Astrocyte (in vitro differentiated cells and primary cell): ENCODE measurements around the gene OSGEP.

Experiments used
- EZH2 ChIP-seq: IDR thresholded peaks from 2 replicates; pipeline ENCODE4 v1.6.1; 2012; ENCODE audit warnings: mild to moderate bottlenecking, low read length, inconsistent platforms; ENCODE audit not compliant: insufficient read depth
- TF ChIP-seq, protein P1 (sequence below): IDR thresholded peaks from 2 replicates; pipeline ENCODE4 v1.5.1; 2011; ENCODE audit warnings: low read depth, mild to moderate bottlenecking, inconsistent platforms, low read length, moderate library complexity; ENCODE audit not compliant: insufficient read depth

DNA sequence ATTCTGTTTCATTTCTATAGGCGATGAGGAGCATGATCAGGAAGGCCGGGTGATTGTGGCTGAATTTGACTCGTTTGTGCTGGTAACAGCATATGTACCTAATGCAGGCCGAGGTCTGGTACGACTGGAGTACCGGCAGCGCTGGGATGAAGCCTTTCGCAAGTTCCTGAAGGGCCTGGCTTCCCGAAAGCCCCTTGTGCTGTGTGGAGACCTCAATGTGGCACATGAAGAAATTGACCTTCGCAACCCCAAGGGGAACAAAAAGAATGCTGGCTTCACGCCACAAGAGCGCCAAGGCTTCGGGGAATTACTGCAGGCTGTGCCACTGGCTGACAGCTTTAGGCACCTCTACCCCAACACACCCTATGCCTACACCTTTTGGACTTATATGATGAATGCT, 2.4 kb upstream of the OSGEP start:
- TF ChIP-seq, protein P1, sequence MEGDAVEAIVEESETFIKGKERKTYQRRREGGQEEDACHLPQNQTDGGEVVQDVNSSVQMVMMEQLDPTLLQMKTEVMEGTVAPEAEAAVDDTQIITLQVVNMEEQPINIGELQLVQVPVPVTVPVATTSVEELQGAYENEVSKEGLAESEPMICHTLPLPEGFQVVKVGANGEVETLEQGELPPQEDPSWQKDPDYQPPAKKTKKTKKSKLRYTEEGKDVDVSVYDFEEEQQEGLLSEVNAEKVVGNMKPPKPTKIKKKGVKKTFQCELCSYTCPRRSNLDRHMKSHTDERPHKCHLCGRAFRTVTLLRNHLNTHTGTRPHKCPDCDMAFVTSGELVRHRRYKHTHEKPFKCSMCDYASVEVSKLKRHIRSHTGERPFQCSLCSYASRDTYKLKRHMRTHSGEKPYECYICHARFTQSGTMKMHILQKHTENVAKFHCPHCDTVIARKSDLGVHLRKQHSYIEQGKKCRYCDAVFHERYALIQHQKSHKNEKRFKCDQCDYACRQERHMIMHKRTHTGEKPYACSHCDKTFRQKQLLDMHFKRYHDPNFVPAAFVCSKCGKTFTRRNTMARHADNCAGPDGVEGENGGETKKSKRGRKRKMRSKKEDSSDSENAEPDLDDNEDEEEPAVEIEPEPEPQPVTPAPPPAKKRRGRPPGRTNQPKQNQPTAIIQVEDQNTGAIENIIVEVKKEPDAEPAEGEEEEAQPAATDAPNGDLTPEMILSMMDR = no peak
- TF ChIP-seq EZH2 = no peak
